Hematopoietic multipotent progenitor cell (in vitro differentiated cells): ENCODE measurements around the gene AARS2. TPM values are rescaled to one million over a fixed set of nuclear protein-coding genes. Genes with fewer than 3 reads are reported as not detected.
"Not testable (repeated sequence)": the region's sequence is repeated elsewhere in the genome, so short reads cannot be mapped to it uniquely, and the experiment has no call there.

Experiments
- DNase-seq, 3 donors: peaks; one replicate each; pipeline ENCODE4 v3.0.0-alpha.2; 2011 to 2015; ENCODE audit warnings: low read depth in 2 of 3, low spot score in 2 of 3
- total RNA-seq: library from RNA; depleted of rRNA; stranded (reverse); fragments of >200 nt; gene quantifications from one replicate; pipeline ENCODE4 v1.2.3, GENCODE V29; 2012

The AARS2 gene
- 19.9 TPM for total RNA-seq

DNA sequence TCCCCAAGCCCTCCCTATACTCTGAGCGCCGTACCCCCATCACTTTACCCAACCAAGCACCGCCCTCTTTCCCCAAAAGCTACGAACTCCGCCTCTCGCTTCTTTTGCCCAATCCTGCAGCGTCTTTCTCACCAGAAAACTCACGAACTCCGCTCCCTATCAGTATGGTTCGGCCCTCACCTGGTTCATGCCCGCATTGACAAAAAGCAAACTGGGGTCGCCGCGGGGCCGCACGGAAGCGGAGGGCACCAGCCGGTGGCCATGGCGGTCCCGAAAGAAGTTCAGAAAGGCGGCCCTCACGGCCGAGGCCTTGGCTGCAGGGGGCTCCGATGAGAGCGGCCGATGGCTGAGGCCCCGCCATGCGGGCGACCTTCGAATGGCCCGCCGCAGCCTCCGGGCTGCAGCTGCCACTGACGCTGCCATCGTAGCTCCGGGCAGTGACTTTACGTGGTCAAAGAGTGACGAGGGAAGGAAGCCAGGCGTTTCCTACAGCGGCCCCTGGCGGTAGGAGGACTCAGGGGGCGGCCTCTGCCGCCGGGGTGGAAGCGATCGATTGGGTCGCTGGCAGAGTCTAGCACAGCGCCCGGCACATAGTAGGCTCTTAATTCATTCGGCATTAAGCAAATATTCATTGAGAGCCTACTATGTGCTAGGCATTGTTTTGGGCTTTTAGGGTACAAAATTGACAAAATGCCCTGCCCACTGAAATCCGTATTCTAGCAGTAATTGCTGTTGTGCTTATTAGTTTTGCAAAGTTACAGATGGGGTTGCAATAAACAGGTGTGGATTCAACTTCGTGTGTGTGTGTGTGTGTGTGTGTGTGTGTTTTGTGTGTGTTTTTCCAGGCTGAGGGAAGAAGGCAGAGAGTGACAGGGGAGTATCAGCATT lies at the start of gene AARS2:
Gene AARS2, minus strand, starts transcription at position 447 of the 888 bp plus-strand sequence. Its CDS starts 24 bp downstream, at position 423.
- DNase-seq, result peak; percentile 80 to 92 (median 89)

DNA sequence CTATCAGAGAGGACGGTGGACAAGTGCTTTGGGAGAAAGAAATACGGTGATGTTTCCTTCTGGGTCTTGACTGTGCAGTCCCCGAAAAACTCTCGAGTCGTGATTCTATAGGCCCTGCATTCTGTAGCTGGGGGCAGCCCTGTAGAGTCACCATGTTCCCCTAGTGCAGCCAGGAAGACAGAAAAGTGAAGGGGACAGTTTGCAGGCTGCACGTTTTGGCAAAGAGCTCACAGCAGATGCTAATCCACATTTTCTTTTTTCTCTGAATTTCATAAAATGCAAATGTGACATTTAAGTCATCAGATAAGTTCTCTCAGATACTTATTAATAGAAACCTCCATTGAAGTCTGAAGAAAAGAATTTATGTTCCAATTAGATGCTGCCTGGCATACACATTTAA lies 48.8 kb upstream of the AARS2 start:
- no peak for DNase-seq

DNA sequence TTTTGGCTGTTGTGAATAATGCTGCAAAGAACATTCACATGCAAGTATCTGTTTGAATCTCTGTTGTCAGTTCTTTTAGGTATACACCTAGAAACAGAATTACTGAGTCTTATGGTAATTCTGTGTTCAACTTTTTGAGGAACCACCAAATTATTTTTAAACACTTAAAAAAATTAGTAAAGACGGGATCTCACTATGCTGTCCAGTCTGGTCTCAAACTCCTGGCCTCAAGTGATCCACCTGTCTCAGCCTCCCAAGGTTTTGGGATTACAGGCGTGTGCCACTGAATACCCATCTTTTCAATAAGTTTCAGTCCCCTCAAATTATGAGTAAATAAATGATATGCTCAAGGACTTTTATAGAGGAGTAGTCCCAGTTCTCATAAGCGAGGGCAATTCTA lies 46.8 kb upstream of the AARS2 start:
- no peak for DNase-seq

GRCh38 chr6:44356487-44356886 lies 43.3 kb upstream of the AARS2 start:
- DNase-seq, result no peak

- no peak for DNase-seq
Observed at GRCh38 chr6:44355640-44356039, 42.5 kb upstream of the AARS2 start.

- no peak for DNase-seq
Observed at GRCh38 chr6:44353336-44353735, 40.2 kb upstream of the AARS2 start.

GRCh38 chr6:44352259-44352658 lies 39.1 kb upstream of the AARS2 start:
- no peak for DNase-seq

DNA sequence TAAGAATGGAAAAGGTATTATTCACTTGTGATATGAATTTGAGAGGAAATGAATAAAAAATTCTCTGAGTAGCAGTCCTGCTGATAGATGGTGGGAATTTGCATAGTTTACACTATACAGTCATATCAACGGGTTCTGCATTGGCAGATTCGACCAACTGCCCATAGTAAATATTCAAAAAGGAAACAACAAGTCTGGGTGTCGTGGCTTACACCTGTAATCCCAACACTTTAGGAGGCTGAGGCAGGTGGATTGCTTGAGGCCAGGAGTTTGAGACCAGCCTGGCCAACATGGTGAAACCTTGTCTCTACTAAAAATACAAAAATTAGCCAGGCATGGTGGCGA lies 37.5 kb upstream of the AARS2 start:
- DNase-seq, result not testable (repeated sequence)

GRCh38 chr6:44349904-44350649 lies 36.9 kb upstream of the AARS2 start:
- DNase-seq, result no peak

DNA sequence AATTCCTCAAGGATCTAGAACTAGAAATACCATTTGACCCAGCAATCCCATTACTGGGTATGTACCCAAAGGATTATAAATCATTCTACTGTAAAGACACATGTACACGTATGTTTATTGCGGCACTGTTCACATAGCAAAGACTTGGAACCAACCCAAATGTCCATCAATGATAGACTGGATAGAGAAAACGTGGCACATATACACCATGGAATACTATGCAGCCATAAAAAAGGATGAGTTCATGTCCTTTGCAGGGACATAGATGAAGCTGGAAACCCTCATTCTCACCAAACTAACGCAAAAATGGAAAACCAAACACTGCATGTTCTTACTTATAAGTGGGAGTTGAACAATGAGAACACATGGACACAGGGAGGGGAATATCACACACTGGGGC lies 33.7 kb upstream of the AARS2 start:
- not testable (repeated sequence) for DNase-seq

DNA sequence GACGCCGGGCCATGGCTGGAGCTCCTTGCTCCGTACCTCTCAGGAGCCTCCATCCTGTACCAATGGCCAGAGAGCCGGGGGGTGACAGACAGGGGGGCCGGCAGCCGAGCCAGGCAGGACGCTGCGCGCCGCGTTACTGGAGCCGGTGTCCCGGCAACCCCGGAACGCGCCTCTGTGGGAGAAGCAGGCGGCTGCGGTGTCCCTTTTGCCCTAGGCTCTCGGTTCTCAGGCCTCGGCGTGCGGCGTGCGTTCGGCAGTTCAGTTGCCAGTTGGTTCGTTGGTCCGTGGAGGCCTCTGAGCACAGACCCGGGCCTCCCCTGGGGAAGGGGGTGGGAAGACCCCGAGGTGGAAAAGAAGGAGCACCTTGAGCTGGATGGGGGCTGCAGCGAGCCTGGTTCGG lies 29.3 kb upstream of the AARS2 start, which contains the start of gene SPATS1:
Gene SPATS1, plus strand, starts transcription at position 162 of the 400 bp plus-strand sequence. CDS start 446 bp downstream, outside the sequence.
- peak in 2 of 3 donors; percentile 7 to 14 for DNase-seq

- DNase-seq, result peak in 2 of 3 donors; percentile 26 to 54
Observed at GRCh38 chr6:44342052-44342451, 28.9 kb upstream of the AARS2 start.

DNA sequence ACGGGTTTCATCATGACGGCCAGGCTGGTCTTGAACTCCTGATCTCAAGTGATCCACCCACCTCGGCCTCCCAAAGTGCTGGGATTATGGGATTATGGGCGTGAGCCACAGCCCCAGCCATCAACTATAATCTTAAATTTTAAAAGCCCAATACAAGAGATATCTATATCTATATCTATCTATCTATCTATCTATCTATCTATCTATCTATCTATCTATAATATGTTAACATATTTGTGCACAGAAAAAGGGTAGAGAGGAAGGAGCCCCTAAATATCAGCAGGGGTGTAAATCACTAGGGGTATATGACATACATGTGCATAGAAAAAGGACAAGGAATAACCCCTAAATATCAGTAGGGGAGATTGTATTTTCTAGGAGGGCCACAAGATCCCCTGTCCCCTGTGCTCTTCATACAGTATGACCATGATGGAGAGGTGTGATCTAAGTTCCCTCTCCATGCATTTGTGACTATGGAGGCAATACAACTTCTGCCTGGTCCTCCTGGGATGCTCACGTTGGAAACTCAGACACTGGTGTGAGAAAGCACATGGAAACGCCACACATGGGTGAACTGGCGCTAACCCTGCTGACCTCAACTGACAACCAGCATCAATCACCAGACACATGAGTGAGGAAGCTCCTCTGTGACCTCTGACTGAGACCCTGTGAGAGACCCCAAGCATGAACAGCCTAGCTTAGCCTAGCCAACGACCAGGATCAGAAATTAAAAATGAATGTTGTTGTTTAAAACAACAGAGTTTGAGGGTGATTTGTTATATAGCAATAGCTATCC lies 28.1 kb upstream of the AARS2 start:
- no peak for DNase-seq

DNA sequence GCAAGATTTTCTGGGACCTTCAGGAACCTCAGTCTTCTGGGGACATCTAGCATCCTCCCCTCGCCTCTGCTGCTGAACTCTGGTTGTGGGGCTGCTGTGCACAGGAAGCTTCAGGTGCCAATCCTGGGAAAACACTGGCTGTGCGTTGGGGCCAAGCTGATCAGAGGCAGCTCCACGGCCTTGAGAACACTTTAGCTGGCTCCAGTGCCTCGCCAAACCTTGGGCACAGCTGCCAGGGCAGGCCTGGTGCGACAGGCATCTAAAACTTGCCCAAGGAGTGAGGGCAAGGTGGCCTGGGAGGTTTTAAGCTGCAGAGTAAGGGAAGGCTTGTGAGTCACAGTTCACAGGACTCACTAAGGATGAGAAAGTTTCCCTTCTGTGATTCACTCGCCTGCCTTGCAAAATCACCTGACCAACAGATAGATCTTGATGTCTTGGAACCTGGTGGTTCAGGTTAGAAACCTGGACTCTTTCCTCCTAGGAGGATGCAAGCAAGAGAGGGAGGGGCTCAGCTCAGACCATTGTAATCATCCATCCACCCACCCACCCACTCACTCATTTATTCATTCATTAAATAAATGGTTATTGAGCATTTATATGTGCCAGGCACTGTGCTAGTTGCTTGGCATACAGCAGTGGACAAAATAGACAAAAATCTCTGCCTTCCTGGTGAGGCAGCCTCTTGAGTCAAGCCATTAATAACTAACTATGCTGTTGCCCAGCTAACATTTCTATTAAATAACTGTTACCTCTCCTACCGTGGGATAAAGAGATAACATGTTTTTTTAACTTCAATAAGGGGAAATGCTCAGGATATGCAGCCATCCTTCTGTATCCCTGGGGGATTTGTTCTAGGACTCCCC lies 26.8 kb upstream of the AARS2 start:
- no peak for DNase-seq

- DNase-seq, result no peak
Observed at GRCh38 chr6:44339301-44339700, 26.2 kb upstream of the AARS2 start.

GRCh38 chr6:44338228-44339122 lies 25.3 kb upstream of the AARS2 start:
- peak; percentile 34 to 80 (median 62) for DNase-seq

- no peak for DNase-seq
Observed at GRCh38 chr6:44335631-44336030, 22.5 kb upstream of the AARS2 start.

DNA sequence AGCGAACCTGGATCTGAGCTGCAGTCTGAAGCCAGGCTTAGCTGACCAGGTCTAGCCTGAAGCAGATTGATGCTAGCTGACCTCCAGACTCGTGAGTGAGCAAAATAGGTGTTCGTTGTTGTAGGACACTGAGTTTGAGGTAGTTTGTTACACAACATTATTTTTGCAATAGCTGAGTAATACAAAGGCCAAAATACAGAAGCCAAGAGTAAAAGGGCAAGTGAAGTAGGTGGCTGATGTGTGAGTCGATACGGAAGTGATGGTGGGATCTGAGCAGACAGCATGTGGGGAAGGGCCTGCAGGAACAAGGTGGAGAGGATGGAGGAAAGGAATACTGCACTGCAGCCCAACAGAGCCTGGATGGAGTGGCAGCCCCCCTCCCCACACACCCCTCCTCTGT lies 20.8 kb upstream of the AARS2 start:
- DNase-seq, result no peak
